Ovary (tissue), 9 donors: Measurements from ENCODE around the gene SORCS2. TPM values are rescaled to one million over a fixed set of nuclear protein-coding genes. Genes with fewer than 3 reads are reported as not detected.
A peak's percentile ranks its signal among the peaks of the same experiment; 100 is the strongest.

Experiments used
- DNase-seq, 5 donors: peaks; one replicate each; pipeline ENCODE4 v3.0.0-alpha.2; 2019 to 2020
- H3K27ac ChIP-seq, 2 donors: fragments of 200-600 bp; one replicate each; pipeline versions ENCODE4 v1.5.1 to v1.8.0; 2019 to 2022
- H3K27me3 ChIP-seq: fragments of 200-600 bp; one replicate; pipeline ENCODE4 v1.8.0; 2022
- H3K36me3 ChIP-seq: fragments of 200-600 bp; sonication (generic); one replicate; pipeline ENCODE4 v1.5.1; 2019
- H3K4me1 ChIP-seq: one replicate; pipeline ENCODE4 v1.8.1; 2013; ENCODE audit warnings: mild to moderate bottlenecking, moderate library complexity; ENCODE audit not compliant: insufficient read depth
- H3K4me3 ChIP-seq: fragments of 200-600 bp; sonication (generic); one replicate; pipeline ENCODE4 v1.5.1; 2017
- H3K9me3 ChIP-seq, 2 donors: fragments of 200-600 bp in 1 of 2; sonication (generic) in 1 of 2; one replicate each; pipeline versions ENCODE4 v1.5.1 to v1.8.1; 2013 to 2019; ENCODE audit warnings: mild to moderate bottlenecking in 1 of 2, moderate library complexity in 1 of 2
- EP300 ChIP-seq: sonication (generic); formaldehyde crosslinking; IDR thresholded peaks from one replicate; pipeline ENCODE4 v1.6.1; 2017; ENCODE audit warnings: antibody characterized with exemption
- POLR2A ChIP-seq: fragments of 450-650 bp; IDR thresholded peaks from one replicate; pipeline ENCODE4 v1.6.1; 2017; ENCODE audit warnings: antibody characterized with exemption, mild to moderate bottlenecking, moderate library complexity
- WGBS, 3 donors: extraction: QIAGEN DNeasy Blood & Tissue Kit in 1 of 3; methylation state at CpG; one replicate each; pipeline versions ENCODE4 v1.1.5 to v1.1.7; 2013 to 2017; 5-methylcytosine and 5-hydroxymethylcytosine counted together
- intact Hi-C, 4 donors: fragments of 100-400 bp; cut with DNase I; formaldehyde crosslinking; loops; one replicate each; pipeline versions ENCODE4 v1.11.0 to v1.15.1; 2022 to 2023
- polyA plus RNA-seq, 2 donors: library from polyadenylated mRNA; stranded (reverse); fragments of 200-250 nt in 1 of 2; fragments of 350-450 nt in 1 of 2; fragmentation: Illumina TruSeq in 1 of 2; extraction: RNeasy Lipid Tissue Mini Kit (QIAGEN cat#74804) in 1 of 2; gene quantifications; one replicate each; pipeline ENCODE4 v1.2.3, GENCODE V29; 2013 to 2014
- total RNA-seq, 7 donors: library from RNA; depleted of rRNA in 2 of 7; stranded (reverse); fragments of >200 nt in 2 of 7; fragmentation: NEBNext Ultra II Directional in 3 of 7; extraction: Animal tissue kit (Norgen Biotek cat#: 25700) in 3 of 7; gene quantifications; one replicate each; pipeline versions ENCODE4 v1.1.0 to v1.2.4, GENCODE V29; 2016 to 2023
- TF ChIP-seq, protein P1 (sequence below), 3 donors: fragments of 450-650 bp in 2 of 3; fragments of 200-600 bp in 1 of 3; IDR thresholded peaks; one replicate each; pipeline versions ENCODE4 v1.5.1 to v1.8.0; 2016 to 2022; ENCODE audit warnings: antibody characterized with exemption in 3 of 3, mild to moderate bottlenecking in 1 of 3
- donor health status: DM: no; HTN: no; CAD: no; lungs with moderate emphysema.
- donor health status: DM: no; HTN: no; CAD: no.
- donor health status: Bipolar disorder and iron deficiency.
- donor health status: DM: yes; HTN: yes; CAD: no.
- donor health status: DM: no; HTN: no; CAD: no.
- donor health status: DM: yes; HTN: yes; CAD: no.

SORCS2 gene
- total and polyA plus RNA-seq, 9 donors: 0.60 to 23.9 (median 7.1) TPM

DNA sequence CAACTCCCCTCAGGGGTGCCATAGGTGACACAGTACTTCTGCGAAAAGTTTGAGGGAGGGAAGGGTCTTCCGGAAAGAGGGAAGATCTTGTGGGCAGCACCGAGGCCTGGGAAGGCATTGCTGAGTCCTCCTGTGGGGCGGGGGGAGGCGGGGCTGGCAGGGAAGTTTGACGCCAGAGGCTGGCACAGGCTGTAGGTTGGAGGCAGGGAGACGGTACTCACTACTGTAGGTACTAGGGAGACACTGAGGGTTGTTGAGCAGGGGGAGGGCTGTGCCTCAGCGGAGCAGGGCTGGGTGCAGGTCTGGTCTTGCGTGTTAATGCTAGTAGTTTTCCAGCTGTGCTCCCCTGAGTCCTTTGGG is 265.7 kb downstream of the SORCS2 start:
- H3K4me1 ChIP-seq: peaks cover 25% of the 10 kb centered on the region
- TF ChIP-seq EP300 (no peak), POLR2A (no peak)
- TF ChIP-seq, protein P1, sequence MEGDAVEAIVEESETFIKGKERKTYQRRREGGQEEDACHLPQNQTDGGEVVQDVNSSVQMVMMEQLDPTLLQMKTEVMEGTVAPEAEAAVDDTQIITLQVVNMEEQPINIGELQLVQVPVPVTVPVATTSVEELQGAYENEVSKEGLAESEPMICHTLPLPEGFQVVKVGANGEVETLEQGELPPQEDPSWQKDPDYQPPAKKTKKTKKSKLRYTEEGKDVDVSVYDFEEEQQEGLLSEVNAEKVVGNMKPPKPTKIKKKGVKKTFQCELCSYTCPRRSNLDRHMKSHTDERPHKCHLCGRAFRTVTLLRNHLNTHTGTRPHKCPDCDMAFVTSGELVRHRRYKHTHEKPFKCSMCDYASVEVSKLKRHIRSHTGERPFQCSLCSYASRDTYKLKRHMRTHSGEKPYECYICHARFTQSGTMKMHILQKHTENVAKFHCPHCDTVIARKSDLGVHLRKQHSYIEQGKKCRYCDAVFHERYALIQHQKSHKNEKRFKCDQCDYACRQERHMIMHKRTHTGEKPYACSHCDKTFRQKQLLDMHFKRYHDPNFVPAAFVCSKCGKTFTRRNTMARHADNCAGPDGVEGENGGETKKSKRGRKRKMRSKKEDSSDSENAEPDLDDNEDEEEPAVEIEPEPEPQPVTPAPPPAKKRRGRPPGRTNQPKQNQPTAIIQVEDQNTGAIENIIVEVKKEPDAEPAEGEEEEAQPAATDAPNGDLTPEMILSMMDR (IDR thresholded peaks at IDR 0.05): no peak
- H3K9me3 ChIP-seq: no peaks in the 10 kb centered on the region
- WGBS, 3 donors: 80 to 96% (median 83%) methylated on average over 8 to 9 of the region's 9 CpGs
- intact Hi-C loops: no loop called here
- no peak overlapping the region for H3K27ac ChIP-seq
- no peaks in the 10 kb centered on the region for H3K27me3 ChIP-seq
- DNase-seq: no peak
- no peak overlapping the region for H3K4me3 ChIP-seq
- no peaks in the 10 kb centered on the region for H3K36me3 ChIP-seq

DNA sequence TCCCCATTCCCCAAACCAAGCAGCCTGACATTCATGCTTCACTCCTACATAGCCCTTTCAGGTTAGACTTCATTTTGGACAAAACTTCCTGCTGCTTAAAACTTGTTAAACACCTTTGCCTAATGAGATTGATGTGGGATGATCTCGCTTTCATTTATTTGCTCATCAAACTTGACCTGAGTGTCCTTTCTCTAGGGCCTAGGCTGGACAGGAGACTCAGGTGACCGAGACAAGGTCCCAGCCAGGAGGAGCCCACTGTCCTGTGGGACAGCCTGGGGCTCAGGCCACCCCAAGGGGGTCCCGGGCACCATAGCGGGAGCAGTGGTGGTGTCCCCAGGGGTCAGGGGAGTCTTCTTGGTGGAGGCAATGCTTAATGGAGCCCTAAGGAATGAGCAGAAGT is 266.1 kb downstream of the SORCS2 start:
- Histone ChIP-seq H3K36me3 (no peaks in the 10 kb centered on the region), H3K27me3 (no peaks in the 10 kb centered on the region), H3K27ac (no peak overlapping the region), H3K4me3 (no peak overlapping the region), H3K9me3 (no peaks in the 10 kb centered on the region), H3K4me1 (peaks cover 27% of the 10 kb centered on the region)
- TF ChIP-seq EP300: no peak
- TF ChIP-seq POLR2A: no peak
- TF ChIP-seq, protein P1 (IDR thresholded peaks at IDR 0.05): no peak
- 93 to 98% (median 95%) methylated on average over 4 of the region's 4 CpGs for WGBS, 3 donors
- intact Hi-C loops: no loop called here
- DNase-seq: no peak

DNA sequence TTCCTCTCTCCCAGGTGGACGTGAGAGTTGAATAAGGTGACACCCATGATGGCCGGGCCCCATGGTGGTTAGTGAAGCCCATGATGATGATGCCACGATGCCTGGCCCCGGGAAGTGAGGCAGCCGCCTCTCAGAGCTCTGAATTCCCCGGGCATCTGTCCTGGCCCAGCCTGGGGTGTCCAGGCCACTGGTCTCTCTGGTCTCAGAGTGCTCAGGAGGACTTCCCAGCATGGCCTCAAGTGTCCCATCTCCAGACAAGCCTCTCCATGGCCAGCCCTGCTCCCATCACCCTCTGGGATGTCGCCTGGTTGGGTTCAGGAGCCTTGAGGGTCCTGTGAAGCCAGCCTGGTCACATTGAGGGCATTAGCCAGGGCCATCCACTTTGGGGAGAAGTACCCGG is 267.1 kb downstream of the SORCS2 start:
- H3K27ac ChIP-seq: no peak overlapping the region
- no peak for DNase-seq
- peaks cover 29% of the 10 kb centered on the region for H3K4me1 ChIP-seq
- TF ChIP-seq POLR2A (no peak), EP300 (no peak)
- TF ChIP-seq, protein P1 (IDR thresholded peaks at IDR 0.05): no peak
- H3K9me3 ChIP-seq: no peaks in the 10 kb centered on the region
- no peaks in the 10 kb centered on the region for H3K36me3 ChIP-seq
- WGBS, 3 donors: 89 to 97% (median 95%) methylated on average over 8 of the region's 8 CpGs
- no peak overlapping the region for H3K4me3 ChIP-seq
- no peaks in the 10 kb centered on the region for H3K27me3 ChIP-seq
- intact Hi-C loops: no loop called here

DNA sequence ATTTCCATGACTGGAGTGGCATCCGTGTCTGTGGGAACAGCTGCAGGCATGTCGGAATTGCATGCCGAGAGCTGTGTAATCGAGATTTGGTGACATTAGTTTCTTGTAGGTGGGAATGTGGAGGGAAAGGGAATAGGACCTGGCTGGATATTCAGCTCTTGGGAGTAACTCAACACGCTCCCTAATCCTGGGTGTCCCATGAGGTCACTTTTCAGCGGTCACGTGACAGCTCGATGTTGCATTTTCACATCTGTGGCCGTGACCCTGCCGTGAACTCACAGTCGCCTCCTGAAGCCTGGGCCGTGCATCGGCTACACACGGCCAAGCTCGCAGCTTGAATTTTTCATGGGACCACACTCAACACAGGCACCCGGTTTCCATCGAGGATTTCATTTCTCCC is 268.2 kb downstream of the SORCS2 start:
- Histone ChIP-seq H3K36me3 (no peaks in the 10 kb centered on the region), H3K27me3 (no peaks in the 10 kb centered on the region), H3K27ac (peak overlapping the region in 1 of 2 donors; percentile 44), H3K4me3 (no peak overlapping the region), H3K4me1 (peaks cover 29% of the 10 kb centered on the region), H3K9me3 (no peaks in the 10 kb centered on the region)
- intact Hi-C loops: loop anchor here in 3 of 4 donors (5.0 to 10.0 kb wide), 3 partner anchors 192 to 257 kb away; no protein-coding TSS in a partner anchor
- peak; percentile 81 to 90 (median 88) for DNase-seq
- TF ChIP-seq POLR2A (no peak), EP300 (no peak)
- TF ChIP-seq, protein P1 (IDR thresholded peaks at IDR 0.05): no peak
- 9 to 25% (median 11%) methylated on average over 17 of the region's 17 CpGs for WGBS, 3 donors
